Endothelial cell (in vitro differentiated cells): ENCODE results near the gene GNAO1. TPM values are rescaled to one million over a fixed set of nuclear protein-coding genes. Genes with fewer than 3 reads are reported as not detected.

ENCODE experiments used
- DNase-seq: peaks from one replicate; pipeline ENCODE4 v3.0.0; 2021; ENCODE audit warnings: low spot score
- H3K27ac Mint-ChIP-seq: one replicate; pipeline ENCODE4 v1.8.0; 2021; ENCODE audit warnings: mixed read lengths, inconsistent platforms; ENCODE audit not compliant: unreplicated experiment
- H3K27me3 Mint-ChIP-seq: one replicate; pipeline ENCODE4 v1.8.0; 2021; ENCODE audit warnings: mild to moderate bottlenecking, moderate library complexity, mixed read lengths, inconsistent platforms; ENCODE audit not compliant: unreplicated experiment
- H3K36me3 Mint-ChIP-seq: one replicate; pipeline ENCODE4 v1.8.0; 2021; ENCODE audit warnings: mild to moderate bottlenecking, low read depth, mixed read lengths, inconsistent platforms; ENCODE audit not compliant: unreplicated experiment
- H3K4me1 Mint-ChIP-seq: one replicate; pipeline ENCODE4 v1.8.0; 2021; ENCODE audit warnings: mild to moderate bottlenecking, mixed read lengths, inconsistent platforms; ENCODE audit not compliant: unreplicated experiment
- H3K4me3 Mint-ChIP-seq: one replicate; pipeline ENCODE4 v1.8.0; 2021; ENCODE audit warnings: mild to moderate bottlenecking, mixed read lengths, inconsistent platforms; ENCODE audit not compliant: unreplicated experiment
- H3K9me3 Mint-ChIP-seq: one replicate; pipeline ENCODE4 v1.8.0; 2021; ENCODE audit warnings: mixed read lengths, inconsistent platforms; ENCODE audit not compliant: unreplicated experiment
- CTCF ChIP-seq: fragments of 200-600 bp; sonication (generic); IDR thresholded peaks from one replicate; pipeline ENCODE4 v1.5.0; 2021; ENCODE audit warnings: antibody characterized with exemption; ENCODE audit not compliant: unreplicated experiment
- total RNA-seq: library from RNA; stranded (reverse); fragmentation: NEBNext Ultra II Directional; extraction: Animal tissue kit (Norgen Biotek cat#: 25700); gene quantifications from one replicate; pipeline ENCODE4 v1.2.1, GENCODE V29; 2021; ENCODE audit not compliant: unreplicated experiment

GNAO1 gene
- total RNA-seq, 1 donor from 2014 or later: 0.69 TPM

GRCh38 chr16:56252835-56253234 lies 61.5 kb downstream of the GNAO1 start:
- Mint-ChIP-seq H3K4me3 (no peak overlapping the region), H3K9me3 (no peaks in the 10 kb centered on the region), H3K36me3 (no peaks in the 10 kb centered on the region), H3K4me1 (no peaks in the 10 kb centered on the region), H3K27ac (no peak overlapping the region), H3K27me3 (peaks cover 6% of the 10 kb centered on the region)
- DNase-seq: no peak
- TF ChIP-seq CTCF: no peak

GRCh38 chr16:56255904-56256303 lies 64.6 kb downstream of the GNAO1 start:
- H3K27ac Mint-ChIP-seq: no peak overlapping the region
- no peaks in the 10 kb centered on the region for H3K36me3 Mint-ChIP-seq
- TF ChIP-seq CTCF: no peak
- H3K9me3 Mint-ChIP-seq: no peaks in the 10 kb centered on the region
- H3K4me1 Mint-ChIP-seq: no peaks in the 10 kb centered on the region
- no peak for DNase-seq
- no peak overlapping the region for H3K4me3 Mint-ChIP-seq
- H3K27me3 Mint-ChIP-seq: no peaks in the 10 kb centered on the region

- Mint-ChIP-seq H3K27me3 (no peaks in the 10 kb centered on the region), H3K4me3 (no peak overlapping the region), H3K36me3 (no peaks in the 10 kb centered on the region), H3K4me1 (peaks cover under 1% of the 10 kb centered on the region), H3K27ac (no peak overlapping the region), H3K9me3 (no peaks in the 10 kb centered on the region)
- no peak for TF ChIP-seq CTCF
- DNase-seq: no peak
Measured at GRCh38 chr16:56257239-56257638, 66.0 kb downstream of the GNAO1 start.

- H3K4me1 Mint-ChIP-seq: peaks cover 7% of the 10 kb centered on the region
- H3K27me3 Mint-ChIP-seq: no peaks in the 10 kb centered on the region
- no peaks in the 10 kb centered on the region for H3K36me3 Mint-ChIP-seq
- DNase-seq: no peak
- no peak overlapping the region for H3K4me3 Mint-ChIP-seq
- no peak overlapping the region for H3K27ac Mint-ChIP-seq
- no peaks in the 10 kb centered on the region for H3K9me3 Mint-ChIP-seq
- TF ChIP-seq CTCF: no peak
Measured at GRCh38 chr16:56257666-56258342, 66.5 kb downstream of the GNAO1 start.

GRCh38 chr16:56258508-56259424 lies 67.5 kb downstream of the GNAO1 start:
- H3K9me3 Mint-ChIP-seq: no peaks in the 10 kb centered on the region
- no peak for TF ChIP-seq CTCF
- H3K27ac Mint-ChIP-seq: no peak overlapping the region
- no peaks in the 10 kb centered on the region for H3K27me3 Mint-ChIP-seq
- DNase-seq: no peak
- no peaks in the 10 kb centered on the region for H3K36me3 Mint-ChIP-seq
- H3K4me3 Mint-ChIP-seq: no peak overlapping the region
- H3K4me1 Mint-ChIP-seq: peaks cover 9% of the 10 kb centered on the region
